OCI-LY7 (cell line): Measurements from ENCODE around the gene IL2RA. TPM values are rescaled to one million over a fixed set of nuclear protein-coding genes. Genes with fewer than 3 reads are reported as not detected.

Experiments
- BruUV-seq: library from RNA; stranded (reverse); fragments of 400-500 nt; replicated peaks from 2 replicates; lab custom pipeline; 2021; lab: Mats Ljungman, UMichigan
- CTCF ChIA-PET: fragments of 300-600 bp; sonication (Branson Sonifier 250); formaldehyde crosslinking; loops from one replicate; lab custom pipeline; 2022; ENCODE audit warnings: antibody characterized with exemption; ENCODE audit not compliant: unreplicated experiment; lab: Charles Lee
- POLR2A ChIA-PET: fragments of 300-600 bp; sonication (Branson Sonifier 250); formaldehyde crosslinking; loops from one replicate; lab custom pipeline; 2022; ENCODE audit warnings: antibody characterized with exemption; lab: Charles Lee
- DNase-seq: peaks from one replicate; pipeline ENCODE4 v3.0.0-alpha.2; 2015; ENCODE audit warnings: low spot score
- H2AFZ ChIP-seq: fragments of 200-600 bp; sonication (generic), shearing (Covaris generic); 2 replicates; pipeline ENCODE4 v1.6.1; 2014; ENCODE audit warnings: mild to moderate bottlenecking, antibody characterized with exemption, low read length, moderate library complexity
- H3K27ac ChIP-seq: fragments of 200-600 bp; sonication (generic); 2 replicates; pipeline ENCODE4 v1.5.1; 2014; ENCODE audit warnings: mixed run types, low read depth, mild to moderate bottlenecking, moderate library complexity, low read length, inconsistent platforms; ENCODE audit not compliant: poor library complexity, severe bottlenecking
- H3K36me3 ChIP-seq: fragments of 200-600 bp; sonication (generic); 2 replicates; pipeline ENCODE4 v1.6.1; 2014; ENCODE audit warnings: mild to moderate bottlenecking, antibody characterized with exemption, low read length, moderate library complexity, mixed read lengths; ENCODE audit not compliant: insufficient read depth
- H3K4me1 ChIP-seq: fragments of 200-600 bp; sonication (generic); 2 replicates; pipeline ENCODE4 v1.5.1; 2014; ENCODE audit warnings: mild to moderate bottlenecking, low read length; ENCODE audit not compliant: insufficient read depth, poor library complexity, severe bottlenecking
- H3K4me2 ChIP-seq: fragments of 200-600 bp; sonication (generic); 2 replicates; pipeline ENCODE4 v1.6.1; 2014; ENCODE audit warnings: mild to moderate bottlenecking, low read length
- H3K4me3 ChIP-seq: fragments of 200-600 bp; sonication (generic); 2 replicates; pipeline ENCODE4 v1.5.1; 2014; ENCODE audit warnings: mild to moderate bottlenecking, low read depth, low read length; ENCODE audit not compliant: poor library complexity, severe bottlenecking
- H3K79me2 ChIP-seq: fragments of 200-600 bp; sonication (generic); 2 replicates; pipeline ENCODE4 v1.6.1; 2016; ENCODE audit warnings: low read depth, mild to moderate bottlenecking, low read length, moderate library complexity, mixed read lengths; ENCODE audit not compliant: insufficient read depth
- H3K9me2 ChIP-seq: fragments of 200-600 bp; sonication (generic); 2 replicates; pipeline ENCODE4 v1.6.1; 2016; ENCODE audit warnings: mild to moderate bottlenecking, low read length, mixed read lengths; ENCODE audit not compliant: insufficient read depth
- H3K9me3 ChIP-seq: fragments of 200-600 bp; sonication (generic); 2 replicates; pipeline ENCODE4 v1.6.1; 2014; ENCODE audit warnings: mild to moderate bottlenecking, mixed run types, low read length, mixed read lengths
- H4K20me1 ChIP-seq: fragments of 200-600 bp; sonication (generic); 2 replicates; pipeline ENCODE4 v1.6.1; 2014; ENCODE audit warnings: mild to moderate bottlenecking, antibody characterized with exemption, low read length, moderate library complexity, mixed read lengths; ENCODE audit not compliant: insufficient read depth
- EZH2phosphoT487 ChIP-seq: fragments of 200-600 bp; sonication (generic); IDR thresholded peaks from 2 replicates; pipeline ENCODE4 v1.6.1; 2018; ENCODE audit warnings: low read depth, borderline replicate concordance, mild to moderate bottlenecking, mixed run types, antibody characterized with exemption, low read length, moderate library complexity, mixed read lengths
- intact Hi-C: fragments of 100-400 bp; cut with micrococcal nuclease; formaldehyde crosslinking; loops from one replicate; pipeline ENCODE4 v1.10.0; 2022; ENCODE audit not compliant: unreplicated experiment
- total RNA-seq, 2 experiments: library from RNA; depleted of rRNA in 1 of 2; stranded (reverse); fragments of >200 nt in 1 of 2; shearing (Covaris generic) in 1 of 2; gene quantifications; 2 replicates each; pipeline ENCODE4 v1.2.3, GENCODE V29; 2014 to 2022
- TF ChIP-seq, protein P1 (sequence below): fragments of 200-600 bp; sonication (generic); conservative IDR thresholded peaks from 2 replicates; pipeline ENCODE4 v1.5.1; 2014; ENCODE audit warnings: mild to moderate bottlenecking, antibody characterized with exemption, low read length, moderate library complexity, mixed read lengths

Gene IL2RA
- total RNA-seq, 2 experiments from 2014 or later: 22.3 to 24.0 TPM

DNA sequence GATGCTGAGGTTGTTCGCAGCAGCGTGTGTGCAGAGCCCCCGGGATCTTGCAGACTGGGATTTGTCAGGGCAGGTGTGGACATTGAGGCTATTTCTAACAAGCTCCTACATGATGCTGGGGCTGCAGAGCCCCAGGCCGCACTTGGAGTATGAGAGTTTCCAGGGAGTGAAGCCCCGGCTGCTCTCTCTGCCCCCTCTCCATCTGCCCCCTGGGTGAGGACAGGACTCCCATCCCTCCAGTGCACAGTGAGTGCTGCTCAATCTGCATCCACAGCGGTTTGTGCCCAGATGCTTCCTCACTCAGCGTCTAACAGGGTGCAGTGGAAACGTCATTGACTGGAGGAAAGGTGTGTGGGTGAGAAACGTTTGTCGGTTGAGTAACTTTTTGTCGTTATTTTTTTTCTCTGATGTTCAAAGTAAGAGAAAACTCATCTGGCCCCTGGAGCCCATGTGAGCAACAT, 25.3 kb downstream of the IL2RA start:
- no TSS peak for BruUV-seq
- no peak for TF ChIP-seq EZH2phosphoT487
- TF ChIP-seq, protein P1, sequence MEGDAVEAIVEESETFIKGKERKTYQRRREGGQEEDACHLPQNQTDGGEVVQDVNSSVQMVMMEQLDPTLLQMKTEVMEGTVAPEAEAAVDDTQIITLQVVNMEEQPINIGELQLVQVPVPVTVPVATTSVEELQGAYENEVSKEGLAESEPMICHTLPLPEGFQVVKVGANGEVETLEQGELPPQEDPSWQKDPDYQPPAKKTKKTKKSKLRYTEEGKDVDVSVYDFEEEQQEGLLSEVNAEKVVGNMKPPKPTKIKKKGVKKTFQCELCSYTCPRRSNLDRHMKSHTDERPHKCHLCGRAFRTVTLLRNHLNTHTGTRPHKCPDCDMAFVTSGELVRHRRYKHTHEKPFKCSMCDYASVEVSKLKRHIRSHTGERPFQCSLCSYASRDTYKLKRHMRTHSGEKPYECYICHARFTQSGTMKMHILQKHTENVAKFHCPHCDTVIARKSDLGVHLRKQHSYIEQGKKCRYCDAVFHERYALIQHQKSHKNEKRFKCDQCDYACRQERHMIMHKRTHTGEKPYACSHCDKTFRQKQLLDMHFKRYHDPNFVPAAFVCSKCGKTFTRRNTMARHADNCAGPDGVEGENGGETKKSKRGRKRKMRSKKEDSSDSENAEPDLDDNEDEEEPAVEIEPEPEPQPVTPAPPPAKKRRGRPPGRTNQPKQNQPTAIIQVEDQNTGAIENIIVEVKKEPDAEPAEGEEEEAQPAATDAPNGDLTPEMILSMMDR: no peak
- H3K79me2 ChIP-seq: peaks cover 22% of the 10 kb centered on the region; the same call in 1 of the 2 replicates
- ChIA-PET CTCF (interaction anchor here (0.6 to 1.5 kb wide), 3 partner anchors 10 to 31 kb away, joined by 3 to 10 read pairs (median 4); no protein-coding TSS in a partner anchor), POLR2A (interaction anchor here (1.1 to 2.9 kb wide), 4 partner anchors 12 to 36 kb away, joined by 3 to 43 read pairs (median 8); no protein-coding TSS in a partner anchor)
- H3K27ac ChIP-seq: peak overlapping the region; percentile 73
- intact Hi-C loops: no loop called here
- H3K4me1 ChIP-seq: peaks cover 76% of the 10 kb centered on the region
- peak overlapping the region; percentile 71 for H3K4me2 ChIP-seq
- peak overlapping the region; percentile 40 for H3K4me3 ChIP-seq
- H4K20me1 ChIP-seq: no peaks in the 10 kb centered on the region
- H3K9me3 ChIP-seq: peaks cover 11% of the 10 kb centered on the region; the same call in 1 of the 2 replicates
- peak; percentile 70 for DNase-seq
- peaks cover 20% of the 10 kb centered on the region for H3K36me3 ChIP-seq
- H3K9me2 ChIP-seq: no peaks in the 10 kb centered on the region
- peak overlapping the region; percentile 63 for H2AFZ ChIP-seq

DNA sequence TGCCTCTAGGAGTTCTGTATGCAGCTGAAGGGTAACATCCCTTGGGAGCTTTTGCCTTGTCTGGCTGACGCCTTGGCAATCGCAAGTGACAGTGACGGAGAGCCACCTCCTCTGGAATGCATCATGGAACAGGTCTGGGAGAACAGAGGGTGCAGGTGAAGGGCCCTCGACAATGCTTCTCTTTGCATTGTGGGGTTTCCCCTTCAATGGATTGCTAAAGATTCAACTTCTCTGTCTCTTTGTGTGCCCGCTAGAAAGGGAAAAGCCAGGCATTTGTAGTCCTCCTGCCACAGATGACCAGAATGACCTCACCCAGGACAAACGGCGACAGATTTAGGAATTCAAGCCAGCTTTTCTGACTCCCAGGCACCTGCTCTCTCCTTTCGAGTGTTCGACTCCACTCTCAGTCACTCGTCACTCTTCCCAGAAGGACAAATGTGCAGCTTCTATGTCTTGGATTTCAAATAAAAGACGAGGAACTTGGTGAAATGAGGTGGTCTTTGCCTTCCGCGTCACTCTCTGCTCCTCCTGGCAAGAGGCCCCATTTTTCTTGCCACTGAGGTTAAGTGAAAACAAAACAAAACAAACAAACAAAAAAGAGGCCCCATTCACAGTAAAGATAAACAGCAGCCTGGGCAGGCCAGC, 26.1 kb downstream of the IL2RA start:
- peak overlapping the region; percentile 71; the same call in 1 of the 2 replicates for H3K4me2 ChIP-seq
- peaks cover 17% of the 10 kb centered on the region for H3K9me3 ChIP-seq
- CTCF ChIA-PET: no interaction called here
- TF ChIP-seq, protein P1: no peak
- no peak for TF ChIP-seq EZH2phosphoT487
- no peak overlapping the region for H2AFZ ChIP-seq
- POLR2A ChIA-PET: interaction anchor here (1.1 to 2.9 kb wide), 2 partner anchors 13 to 32 kb away, joined by 3 to 43 read pairs; no protein-coding TSS in a partner anchor
- peaks cover 21% of the 10 kb centered on the region for H3K36me3 ChIP-seq
- DNase-seq: no peak
- H3K9me2 ChIP-seq: no peaks in the 10 kb centered on the region
- H4K20me1 ChIP-seq: no peaks in the 10 kb centered on the region
- peaks cover 67% of the 10 kb centered on the region for H3K4me1 ChIP-seq
- intact Hi-C loops: no loop called here
- no peak overlapping the region for H3K4me3 ChIP-seq
- no TSS peak for BruUV-seq
- H3K79me2 ChIP-seq: peaks cover 14% of the 10 kb centered on the region; the same call in 1 of the 2 replicates
- H3K27ac ChIP-seq: peak overlapping the region; percentile 73
